Ascending aorta (tissue), 2 donors: ENCODE data around the gene GPR61. TPM values are rescaled to one million over a fixed set of nuclear protein-coding genes. Genes with fewer than 3 reads are reported as not detected.

Experiments
- DNase-seq, 2 donors: peaks; one replicate each; pipeline ENCODE4 v3.0.0-alpha.2; 2019; ENCODE audit warnings: low spot score in 2 of 2
- H3K27ac ChIP-seq, 2 donors: fragments of 200-600 bp; sonication (generic); one replicate each; pipeline ENCODE4 v1.5.1; 2016 to 2017; ENCODE audit warnings: mild to moderate bottlenecking in 1 of 2
- H3K27me3 ChIP-seq: fragments of 200-600 bp; sonication (generic); one replicate; pipeline ENCODE4 v1.5.1; 2017
- H3K36me3 ChIP-seq, 2 donors: fragments of 200-600 bp; sonication (generic); one replicate each; pipeline ENCODE4 v1.5.1; 2016
- H3K4me1 ChIP-seq, 2 donors: fragments of 200-600 bp; sonication (generic); one replicate each; pipeline ENCODE4 v1.5.1; 2016 to 2017; ENCODE audit warnings: mild to moderate bottlenecking in 1 of 2
- H3K4me3 ChIP-seq, 2 donors: fragments of 200-600 bp; sonication (generic); one replicate each; pipeline ENCODE4 v1.5.1; 2016 to 2017; ENCODE audit warnings: mild to moderate bottlenecking in 1 of 2
- H3K9me3 ChIP-seq, 2 donors: fragments of 200-600 bp; sonication (generic); one replicate each; pipeline ENCODE4 v1.5.1; 2016
- intact Hi-C: fragments of 100-400 bp; cut with DNase I; formaldehyde crosslinking; loops from one replicate; pipeline ENCODE4 v1.15.1; 2023
- total RNA-seq: library from RNA; depleted of rRNA; stranded (reverse); fragments of >200 nt; gene quantifications from one replicate; pipeline ENCODE4 v1.1.0, GENCODE V29; 2016
- TF ChIP-seq, protein P1 (sequence below), 3 experiments: fragments of 200-600 bp in 2 of 3; fragments of 450-650 bp in 1 of 3; sonication (generic) in 2 of 3; IDR thresholded peaks; one replicate each; pipeline ENCODE4 v1.5.1; 2016 to 2019; ENCODE audit warnings: antibody characterized with exemption in 3 of 3, mild to moderate bottlenecking in 1 of 3, moderate library complexity in 1 of 3

Gene GPR61
- total RNA-seq, 1 donor from 2014 or later, result not detected

DNA sequence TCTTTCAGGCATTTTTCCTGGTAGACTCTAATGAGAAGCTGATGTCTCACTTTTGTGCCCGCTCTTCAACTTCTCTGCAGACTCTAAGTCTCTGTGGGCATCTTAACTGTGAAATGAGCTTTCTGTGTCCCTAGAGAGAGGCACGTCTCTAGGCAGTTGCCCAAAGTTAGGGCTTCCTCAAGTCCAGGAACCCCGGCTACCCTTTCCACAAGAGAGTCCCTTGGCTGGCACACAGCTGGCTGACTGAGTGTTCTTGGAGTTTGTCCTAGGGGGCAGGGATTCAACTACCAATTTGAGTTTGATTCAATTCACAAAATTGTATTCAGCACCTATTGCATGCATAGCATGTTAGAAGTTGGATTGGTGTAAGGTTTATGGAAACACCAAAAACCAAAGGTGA lies 1.4 kb downstream of the GPR61 start:
- no peak overlapping the region for H3K27ac ChIP-seq
- no peak for DNase-seq
- intact Hi-C loops, result no loop called here
- TF ChIP-seq, protein P1, sequence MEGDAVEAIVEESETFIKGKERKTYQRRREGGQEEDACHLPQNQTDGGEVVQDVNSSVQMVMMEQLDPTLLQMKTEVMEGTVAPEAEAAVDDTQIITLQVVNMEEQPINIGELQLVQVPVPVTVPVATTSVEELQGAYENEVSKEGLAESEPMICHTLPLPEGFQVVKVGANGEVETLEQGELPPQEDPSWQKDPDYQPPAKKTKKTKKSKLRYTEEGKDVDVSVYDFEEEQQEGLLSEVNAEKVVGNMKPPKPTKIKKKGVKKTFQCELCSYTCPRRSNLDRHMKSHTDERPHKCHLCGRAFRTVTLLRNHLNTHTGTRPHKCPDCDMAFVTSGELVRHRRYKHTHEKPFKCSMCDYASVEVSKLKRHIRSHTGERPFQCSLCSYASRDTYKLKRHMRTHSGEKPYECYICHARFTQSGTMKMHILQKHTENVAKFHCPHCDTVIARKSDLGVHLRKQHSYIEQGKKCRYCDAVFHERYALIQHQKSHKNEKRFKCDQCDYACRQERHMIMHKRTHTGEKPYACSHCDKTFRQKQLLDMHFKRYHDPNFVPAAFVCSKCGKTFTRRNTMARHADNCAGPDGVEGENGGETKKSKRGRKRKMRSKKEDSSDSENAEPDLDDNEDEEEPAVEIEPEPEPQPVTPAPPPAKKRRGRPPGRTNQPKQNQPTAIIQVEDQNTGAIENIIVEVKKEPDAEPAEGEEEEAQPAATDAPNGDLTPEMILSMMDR (IDR thresholded peaks at IDR 0.05), result no peak
- H3K4me1 ChIP-seq, result no peaks in the 10 kb centered on the region
- H3K4me3 ChIP-seq, result no peak overlapping the region
- no peaks in the 10 kb centered on the region for H3K9me3 ChIP-seq
- no peaks in the 10 kb centered on the region for H3K36me3 ChIP-seq
- no peaks in the 10 kb centered on the region for H3K27me3 ChIP-seq

DNA sequence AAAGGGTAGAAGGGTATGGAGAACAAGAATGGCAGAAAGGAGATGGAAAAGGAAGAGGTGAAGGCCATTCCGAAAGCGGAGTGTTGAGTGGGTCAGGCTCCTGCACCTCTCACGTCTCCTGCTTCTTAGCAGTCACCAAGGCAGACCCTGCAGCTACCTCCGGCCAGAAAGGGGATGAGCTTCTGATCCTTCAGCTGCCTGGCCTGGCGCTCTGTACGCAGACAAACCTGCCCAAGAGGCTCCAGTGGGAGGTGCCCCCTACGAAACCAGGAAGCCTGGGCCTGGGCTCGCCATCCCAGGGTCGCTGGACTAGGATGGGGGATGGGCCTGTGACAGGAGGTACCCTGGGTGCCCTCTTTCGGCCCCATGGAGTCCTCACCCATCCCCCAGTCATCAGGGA lies 3.0 kb downstream of the GPR61 start:
- Histone ChIP-seq H3K9me3 (no peaks in the 10 kb centered on the region), H3K4me3 (no peak overlapping the region), H3K4me1 (peaks cover 0 to 9% of the 10 kb centered on the region in 2 donors), H3K36me3 (no peaks in the 10 kb centered on the region), H3K27me3 (no peaks in the 10 kb centered on the region), H3K27ac (no peak overlapping the region)
- intact Hi-C loops, result no loop called here
- no peak for DNase-seq
- TF ChIP-seq, protein P1 (IDR thresholded peaks at IDR 0.05), result no peak

DNA sequence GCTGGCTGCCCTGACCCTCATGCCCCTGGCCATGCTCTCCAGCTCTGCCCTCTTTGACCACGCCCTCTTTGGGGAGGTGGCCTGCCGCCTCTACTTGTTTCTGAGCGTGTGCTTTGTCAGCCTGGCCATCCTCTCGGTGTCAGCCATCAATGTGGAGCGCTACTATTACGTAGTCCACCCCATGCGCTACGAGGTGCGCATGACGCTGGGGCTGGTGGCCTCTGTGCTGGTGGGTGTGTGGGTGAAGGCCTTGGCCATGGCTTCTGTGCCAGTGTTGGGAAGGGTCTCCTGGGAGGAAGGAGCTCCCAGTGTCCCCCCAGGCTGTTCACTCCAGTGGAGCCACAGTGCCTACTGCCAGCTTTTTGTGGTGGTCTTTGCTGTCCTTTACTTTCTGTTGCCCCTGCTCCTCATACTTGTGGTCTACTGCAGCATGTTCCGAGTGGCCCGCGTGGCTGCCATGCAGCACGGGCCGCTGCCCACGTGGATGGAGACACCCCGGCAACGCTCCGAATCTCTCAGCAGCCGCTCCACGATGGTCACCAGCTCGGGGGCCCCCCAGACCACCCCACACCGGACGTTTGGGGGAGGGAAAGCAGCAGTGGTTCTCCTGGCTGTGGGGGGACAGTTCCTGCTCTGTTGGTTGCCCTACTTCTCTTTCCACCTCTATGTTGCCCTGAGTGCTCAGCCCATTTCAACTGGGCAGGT lies 3.8 kb downstream of the GPR61 start:
- H3K36me3 ChIP-seq, result no peaks in the 10 kb centered on the region
- intact Hi-C loops, result no loop called here
- H3K9me3 ChIP-seq, result no peaks in the 10 kb centered on the region
- H3K27me3 ChIP-seq, result no peaks in the 10 kb centered on the region
- TF ChIP-seq, protein P1 (IDR thresholded peaks at IDR 0.05), result no peak
- no peak overlapping the region for H3K4me3 ChIP-seq
- no peak overlapping the region for H3K27ac ChIP-seq
- no peak for DNase-seq
- H3K4me1 ChIP-seq, result peaks cover 0 to 9% of the 10 kb centered on the region in 2 donors

DNA sequence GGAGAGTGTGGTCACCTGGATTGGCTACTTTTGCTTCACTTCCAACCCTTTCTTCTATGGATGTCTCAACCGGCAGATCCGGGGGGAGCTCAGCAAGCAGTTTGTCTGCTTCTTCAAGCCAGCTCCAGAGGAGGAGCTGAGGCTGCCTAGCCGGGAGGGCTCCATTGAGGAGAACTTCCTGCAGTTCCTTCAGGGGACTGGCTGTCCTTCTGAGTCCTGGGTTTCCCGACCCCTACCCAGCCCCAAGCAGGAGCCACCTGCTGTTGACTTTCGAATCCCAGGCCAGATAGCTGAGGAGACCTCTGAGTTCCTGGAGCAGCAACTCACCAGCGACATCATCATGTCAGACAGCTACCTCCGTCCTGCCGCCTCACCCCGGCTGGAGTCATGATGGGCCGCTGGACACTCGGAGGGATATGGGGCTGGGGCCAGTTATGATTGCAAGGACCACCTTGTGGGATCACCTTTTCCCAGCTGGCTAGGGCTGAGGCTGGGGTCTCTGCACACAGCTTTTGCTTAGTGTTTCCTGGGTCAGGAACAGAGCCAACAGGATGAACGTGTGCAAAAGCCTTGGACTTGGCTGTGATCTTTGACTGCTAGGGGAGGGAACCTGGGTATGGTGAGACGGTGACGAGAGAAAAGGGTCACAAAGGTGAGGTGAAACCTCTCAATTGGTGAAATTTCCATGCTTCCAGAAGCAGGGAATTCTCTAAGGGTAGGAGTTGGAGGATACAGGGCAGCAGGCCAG lies 4.5 kb downstream of the GPR61 start:
- Histone ChIP-seq H3K4me1 (peaks cover 0 to 9% of the 10 kb centered on the region in 2 donors), H3K4me3 (no peak overlapping the region), H3K27me3 (no peaks in the 10 kb centered on the region), H3K27ac (no peak overlapping the region), H3K36me3 (no peaks in the 10 kb centered on the region), H3K9me3 (no peaks in the 10 kb centered on the region)
- intact Hi-C loops, result no loop called here
- TF ChIP-seq, protein P1 (IDR thresholded peaks at IDR 0.05), result no peak
- DNase-seq, result no peak

DNA sequence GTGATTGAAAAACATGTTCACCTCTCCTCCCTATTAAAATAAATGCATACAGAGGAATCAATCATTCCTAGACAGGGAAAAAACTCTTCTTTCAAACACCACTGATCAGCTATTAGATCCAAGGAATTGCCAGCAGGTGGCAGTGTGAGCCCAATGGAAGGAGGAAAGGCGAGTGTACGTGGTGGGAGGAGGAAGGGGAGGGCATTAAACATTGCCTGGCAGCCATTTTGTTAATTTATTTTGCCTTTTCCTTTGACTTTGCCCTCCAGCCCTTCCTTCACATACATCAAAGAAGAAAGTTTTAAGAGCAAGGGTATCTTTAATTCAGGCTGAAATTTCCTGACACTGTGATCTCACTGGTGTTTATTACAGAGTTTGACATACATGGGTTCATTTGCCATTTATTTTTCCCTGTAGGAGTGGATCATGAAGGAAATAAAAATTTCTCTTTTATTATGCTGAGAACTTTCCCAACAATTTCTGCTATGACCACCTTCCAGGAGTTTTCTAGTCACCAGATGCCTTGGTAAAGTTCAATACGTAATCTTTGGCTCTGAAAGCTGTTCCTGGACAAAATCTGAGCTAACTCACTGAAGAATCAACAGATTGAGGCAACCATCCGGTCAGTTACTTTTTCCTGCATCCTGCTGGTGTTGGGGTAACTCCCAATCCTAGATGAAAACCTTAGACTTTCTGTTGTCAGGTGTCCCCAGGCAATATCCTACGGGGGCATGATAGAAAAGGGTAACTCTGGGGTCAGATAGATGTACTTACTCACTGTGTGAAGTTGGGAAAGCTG lies 6.8 kb downstream of the GPR61 start:
- Histone ChIP-seq H3K4me1 (peaks cover 0 to 19% of the 10 kb centered on the region in 2 donors), H3K27me3 (no peaks in the 10 kb centered on the region), H3K4me3 (peak overlapping the region; percentile 83 to 92), H3K9me3 (no peaks in the 10 kb centered on the region), H3K27ac (peak overlapping the region; percentile 94 to 95), H3K36me3 (no peaks in the 10 kb centered on the region)
- DNase-seq, result peak in 1 of 2 donors; percentile 96
- TF ChIP-seq, protein P1 (IDR thresholded peaks at IDR 0.05), result peak; percentile 82 to 87 (median 82)
- intact Hi-C loops, result loop anchor here (1.0 to 5.0 kb wide), 2 partner anchors 96 to 227 kb away; no protein-coding TSS in a partner anchor
